ENCODE data around the gene SYNGR2.

SYNGR2 gene

DNA sequence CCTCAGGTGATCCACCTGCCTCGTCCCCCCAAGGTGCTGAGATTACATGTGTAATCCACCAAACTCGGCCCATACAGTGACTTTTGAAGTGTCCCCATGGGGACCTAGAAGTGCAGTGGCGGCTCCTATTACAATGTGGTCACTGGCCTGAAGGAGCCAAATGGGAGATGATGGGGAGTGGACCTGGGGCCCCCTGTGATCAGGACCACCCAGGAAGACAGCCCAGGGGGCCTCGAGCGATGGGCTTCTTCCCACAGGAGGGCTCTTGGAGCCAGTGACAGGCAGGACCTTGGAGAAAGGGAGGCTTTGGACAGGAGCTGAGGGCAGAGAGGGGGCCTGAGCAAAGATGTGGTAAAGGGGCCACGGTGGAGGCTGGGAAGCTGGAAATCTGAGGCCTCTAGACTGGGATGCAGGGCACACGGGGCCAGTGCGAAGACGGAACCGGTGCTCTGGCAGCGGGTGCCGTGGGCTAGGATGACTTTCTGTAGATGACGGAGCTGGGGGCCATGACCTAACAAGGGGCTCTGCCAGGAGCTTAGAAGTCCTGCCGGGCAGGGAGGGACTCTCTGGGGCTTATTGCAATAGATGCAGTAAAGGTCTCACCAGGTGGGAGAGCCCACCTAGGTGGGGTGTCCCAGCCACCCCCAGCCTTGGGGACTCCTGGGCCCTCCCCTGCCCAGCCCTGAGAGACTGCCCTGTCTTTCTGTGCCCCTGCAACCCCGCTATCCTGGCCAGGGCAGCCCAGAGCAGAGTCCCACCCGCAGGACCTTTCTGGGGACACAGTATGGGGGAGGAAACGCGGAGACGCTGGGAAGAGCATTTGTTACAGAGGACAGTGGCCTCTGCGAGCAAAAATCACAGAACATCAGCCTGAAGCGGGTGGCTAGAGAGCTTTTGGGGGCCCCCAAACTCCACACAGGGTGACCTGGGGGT lies 24.9 kb upstream of the SYNGR2 start:
- DNase-seq (ENCODE audit: low read depth): no peak

DNA sequence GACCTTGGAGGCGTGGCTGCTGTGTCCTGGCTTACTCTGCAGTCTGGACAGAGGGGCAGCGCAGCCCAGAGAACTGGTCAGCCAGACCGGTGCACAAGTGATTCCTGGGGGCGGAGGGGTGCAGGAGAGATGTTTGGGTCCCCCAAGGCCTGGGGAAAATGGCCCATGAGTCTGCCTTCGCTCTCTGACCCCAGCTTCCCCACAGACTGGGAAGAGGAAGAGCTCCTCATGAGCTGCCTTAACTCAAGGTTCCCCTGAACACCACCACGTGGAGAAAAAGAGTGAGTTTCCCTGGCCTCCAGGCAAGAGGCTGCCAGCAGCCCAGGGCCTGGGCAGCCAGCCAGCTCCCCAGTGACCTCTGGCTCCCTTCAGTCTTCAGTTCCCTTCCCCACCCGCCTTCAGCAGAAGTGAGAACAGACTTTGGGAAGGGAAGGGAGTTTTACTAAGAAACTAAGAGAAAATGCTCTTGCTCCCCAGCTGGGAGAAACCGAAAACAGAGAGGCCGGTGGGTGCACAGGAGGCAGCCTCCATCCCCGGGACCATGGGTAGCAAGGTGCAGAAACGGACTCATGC lies 24.1 kb upstream of the SYNGR2 start:
- DNase-seq (ENCODE audit: low read depth): peak; percentile 85

DNA sequence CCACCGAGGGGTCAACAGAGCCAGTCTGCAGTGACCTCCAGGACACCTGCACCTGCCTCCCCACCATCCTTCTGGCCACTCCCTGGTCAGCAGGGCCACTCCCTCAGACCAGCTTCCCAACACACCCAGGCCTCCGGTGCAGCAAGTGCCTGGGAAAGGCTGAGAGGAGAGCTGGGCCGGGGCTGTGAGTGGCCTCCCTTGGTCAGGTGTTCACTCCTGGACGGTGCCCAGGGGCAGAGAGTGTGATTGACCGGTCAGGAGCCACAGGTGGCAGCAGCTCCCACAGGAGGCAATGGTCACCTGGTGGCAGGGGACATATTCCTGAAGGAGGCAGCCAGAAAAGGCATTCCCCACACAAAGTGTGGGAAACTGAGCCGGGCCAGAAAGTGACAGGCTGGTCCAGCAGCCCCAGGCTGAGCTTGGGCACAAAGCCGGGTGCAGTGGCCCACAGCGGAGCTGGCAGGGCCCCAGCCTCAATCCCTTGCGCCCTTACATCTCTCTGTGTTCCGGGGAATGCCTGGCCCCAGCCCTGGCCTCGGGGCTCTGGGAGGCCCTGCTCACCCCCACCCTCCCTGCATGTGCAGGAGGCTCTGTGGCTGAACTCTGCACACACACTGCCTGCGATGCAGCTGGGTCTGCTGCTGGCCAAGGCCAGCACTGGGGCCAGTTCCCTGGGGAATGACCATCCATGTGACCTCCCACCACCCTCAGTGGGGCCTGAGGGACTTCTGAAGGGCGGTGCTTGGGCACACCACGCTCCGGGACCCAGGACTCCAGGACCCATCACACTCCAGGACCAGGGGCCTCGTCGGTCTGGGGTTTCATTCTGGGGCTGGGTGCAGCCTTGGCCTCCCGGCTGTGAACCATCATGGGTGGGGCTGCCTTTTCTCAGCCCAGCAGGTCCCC lies 23.4 kb upstream of the SYNGR2 start:
- no peak for DNase-seq (ENCODE audit: low read depth)

DNA sequence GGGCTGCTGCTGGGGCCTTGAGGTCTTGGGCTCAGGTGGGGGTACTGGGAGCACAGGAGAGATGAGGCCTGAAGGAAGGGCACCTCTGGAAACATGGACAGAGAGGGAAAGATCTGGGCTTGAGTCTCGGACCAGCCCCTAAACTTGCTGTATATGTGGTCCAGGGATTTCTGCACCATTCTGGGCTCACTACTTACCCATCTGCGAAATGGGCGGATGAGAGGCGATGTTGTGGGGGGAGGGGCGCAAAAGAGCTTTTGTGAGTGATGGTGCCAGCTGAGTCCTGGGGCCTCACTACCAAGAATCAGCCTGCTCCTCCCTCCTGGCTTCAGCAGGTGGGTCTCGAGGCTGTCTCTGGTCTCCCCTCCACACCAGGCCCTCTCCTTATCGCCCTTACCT lies 21.9 kb upstream of the SYNGR2 start:
- DNase-seq (ENCODE audit: low read depth): no peak

DNA sequence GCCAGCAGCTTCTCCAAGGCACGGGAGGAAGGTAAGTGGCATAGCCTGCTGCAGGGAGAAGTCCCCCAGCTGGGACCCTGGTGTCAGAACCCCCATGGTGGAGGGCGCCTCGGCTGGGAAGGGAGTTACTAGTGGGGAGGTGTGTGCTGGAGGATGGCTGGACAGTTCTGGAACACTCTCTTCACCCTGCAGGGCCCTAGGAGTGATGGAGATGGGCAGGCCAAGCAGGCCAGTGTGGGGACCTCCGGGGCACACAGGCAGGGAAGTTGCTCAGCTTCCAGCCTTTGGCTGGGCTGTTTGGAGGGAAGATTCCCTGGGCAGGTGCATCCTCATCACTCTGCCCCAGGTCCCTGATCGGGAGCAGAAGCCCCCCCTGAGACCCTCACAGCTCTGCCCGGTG lies 21.5 kb upstream of the SYNGR2 start:
- DNase-seq (ENCODE audit: low read depth): no peak

DNA sequence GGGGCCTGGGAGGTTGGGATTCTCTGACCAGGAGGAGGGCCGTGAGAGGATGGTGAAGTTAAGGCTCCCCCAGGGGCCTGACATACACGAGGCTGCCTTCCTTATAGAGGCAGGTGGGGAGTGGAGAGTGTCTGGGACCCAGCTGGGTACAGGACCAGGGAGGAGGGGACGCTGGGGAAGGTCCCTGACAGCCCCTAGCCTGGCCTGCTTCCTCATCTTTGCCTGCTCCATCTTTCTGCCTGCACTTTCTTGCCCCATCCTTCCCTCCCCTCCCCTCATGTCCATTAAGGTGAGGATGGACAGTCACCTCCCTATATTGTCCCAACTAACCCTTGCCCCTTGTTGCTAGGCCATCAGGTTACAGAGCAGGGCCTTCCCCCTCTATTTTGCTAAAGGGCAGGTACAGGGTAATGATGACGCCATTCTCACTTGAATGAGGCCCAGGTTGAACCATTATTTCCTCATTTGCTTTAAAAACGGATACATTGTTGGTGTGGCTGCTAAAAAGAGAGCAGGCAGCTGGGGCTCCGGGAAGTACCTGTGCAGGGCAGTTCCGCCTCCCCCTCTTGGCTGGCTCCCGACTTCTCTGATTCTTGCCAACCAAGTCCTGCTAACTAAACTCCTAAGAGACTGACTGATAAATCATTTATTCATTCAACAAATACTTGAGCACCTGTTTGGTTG lies 20.9 kb upstream of the SYNGR2 start:
- DNase-seq (ENCODE audit: low read depth): no peak

DNA sequence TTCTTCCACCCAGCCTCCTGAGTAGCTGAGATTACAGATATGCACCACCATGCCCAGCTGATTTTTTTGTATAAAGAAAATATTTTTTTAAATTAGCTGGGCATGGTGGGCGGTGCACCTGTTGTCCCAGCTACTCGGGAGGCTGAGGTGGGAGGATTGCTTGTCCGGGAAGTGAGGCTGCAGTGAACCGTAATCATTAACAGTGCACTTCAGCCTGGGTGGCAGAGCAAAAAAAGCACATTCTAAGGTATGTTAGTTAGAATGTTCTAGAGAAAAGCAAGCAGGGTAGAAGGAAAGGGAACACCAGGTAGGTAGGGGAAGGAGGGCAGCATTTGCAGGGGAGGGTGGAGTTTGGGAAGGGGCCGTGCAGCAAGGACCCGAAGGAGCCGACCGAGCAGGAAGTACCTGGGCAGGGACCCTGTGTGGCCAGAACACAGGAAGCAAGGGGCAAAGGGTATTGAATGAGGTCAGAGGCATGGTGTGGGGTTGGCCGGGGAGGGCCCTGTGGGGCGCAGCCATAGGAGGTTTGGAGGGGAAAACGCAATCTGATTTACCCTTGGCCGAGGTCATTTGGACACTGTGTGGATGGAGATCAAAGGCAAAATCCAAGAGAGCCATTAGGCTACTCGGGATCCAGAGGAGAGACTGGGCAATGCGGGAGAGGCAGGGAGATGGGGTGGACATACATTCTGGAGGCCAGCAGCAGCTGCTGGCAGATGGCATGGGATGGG lies 19.9 kb upstream of the SYNGR2 start:
- DNase-seq (ENCODE audit: low read depth): no peak

DNA sequence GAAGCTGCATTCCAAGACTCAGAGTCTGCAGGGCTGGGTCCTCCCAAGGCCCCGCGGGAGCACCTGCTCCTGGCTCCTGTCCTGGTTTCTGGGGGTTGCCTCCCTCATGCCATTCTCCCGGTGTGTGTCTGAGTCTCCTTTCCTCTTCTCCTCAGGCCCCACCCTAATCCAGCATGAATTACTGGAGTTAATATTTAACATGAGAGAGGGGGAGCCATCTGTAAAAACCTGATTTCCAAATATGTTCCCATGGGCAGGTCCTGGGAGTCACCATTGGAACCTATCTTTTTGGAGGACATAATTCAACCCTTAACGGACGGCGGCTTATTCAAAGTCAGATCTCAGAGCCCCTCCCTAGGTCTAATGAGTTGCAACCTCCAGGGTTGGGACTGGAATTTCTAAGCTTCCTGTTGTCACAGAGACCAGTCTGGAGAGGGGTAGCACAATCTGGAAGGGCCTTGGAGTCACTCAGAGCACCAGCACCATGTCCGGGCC lies 16.8 kb upstream of the SYNGR2 start:
- DNase-seq (ENCODE audit: low read depth): peak; percentile 68

DNA sequence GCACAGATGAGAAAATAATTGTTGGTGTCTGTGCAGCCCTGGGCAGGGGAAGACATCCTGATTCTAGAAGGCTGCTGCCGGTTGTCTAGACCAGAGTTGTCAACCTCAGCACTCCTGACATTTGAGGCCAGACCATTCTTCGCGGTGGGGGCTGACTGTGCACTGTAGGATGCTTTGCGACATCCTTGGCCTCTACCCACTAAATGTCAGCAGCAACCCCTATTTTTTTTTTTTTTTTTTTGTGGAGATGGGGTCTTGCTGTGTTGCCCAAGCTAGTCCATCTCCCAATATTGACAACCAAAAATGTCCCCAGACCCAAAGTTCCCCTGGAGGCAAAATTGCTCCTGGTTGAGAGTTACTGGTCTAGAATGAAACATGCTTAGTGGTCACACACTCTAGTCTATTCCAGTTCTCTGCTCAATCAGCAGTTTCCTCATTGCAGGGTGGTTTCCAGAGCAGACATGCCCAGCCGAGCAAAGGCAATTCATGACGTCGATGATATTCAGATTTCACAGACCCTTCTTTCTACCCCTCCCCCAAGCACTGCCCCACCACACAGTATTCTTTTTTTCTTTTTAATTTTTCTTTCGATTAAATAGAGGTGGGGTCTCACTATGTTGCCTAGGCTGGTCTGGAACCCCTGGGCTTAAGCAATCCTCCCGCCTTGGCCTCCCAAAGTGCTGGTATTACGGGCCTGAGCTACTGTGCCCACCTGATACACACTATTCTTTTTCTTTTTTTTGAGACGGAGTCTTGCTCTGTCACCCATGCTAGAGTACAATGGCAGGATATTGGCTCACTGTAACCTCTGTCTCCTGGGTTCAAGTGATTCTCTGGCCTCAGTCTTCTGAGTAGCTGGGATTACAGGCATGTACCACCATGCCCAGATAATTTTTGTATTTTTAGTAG lies 13.2 kb upstream of the SYNGR2 start:
- DNase-seq (ENCODE audit: low read depth): no peak

DNA sequence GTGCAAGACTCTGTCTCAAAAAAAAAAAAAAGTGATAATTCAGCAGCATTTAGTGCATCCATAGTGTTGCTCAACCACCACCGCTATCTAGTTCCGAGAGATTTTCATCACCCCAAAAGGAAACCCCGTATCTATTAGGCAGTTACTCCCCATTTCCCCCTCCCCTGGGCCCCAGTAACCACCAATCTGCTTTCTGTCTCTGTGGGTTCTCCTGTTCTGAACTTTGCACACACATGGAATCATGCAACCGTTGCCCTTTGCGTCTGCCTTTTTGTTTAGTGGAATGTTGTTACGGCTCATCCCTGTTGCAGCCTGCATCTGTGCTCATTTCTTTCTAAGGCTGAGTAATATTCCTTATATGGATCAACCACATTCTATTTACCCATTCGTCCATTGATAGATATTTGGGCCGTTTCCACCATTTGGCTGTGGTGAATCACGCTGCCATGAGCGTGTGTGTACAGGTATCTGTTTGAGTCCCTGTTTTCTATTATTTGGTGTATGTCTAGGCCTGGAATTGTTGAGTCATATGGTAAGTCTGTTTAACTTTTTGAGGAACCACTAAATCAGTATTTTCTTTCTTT lies 8.7 kb upstream of the SYNGR2 start:
- peak; percentile 50 for DNase-seq (ENCODE audit: low read depth)

DNA sequence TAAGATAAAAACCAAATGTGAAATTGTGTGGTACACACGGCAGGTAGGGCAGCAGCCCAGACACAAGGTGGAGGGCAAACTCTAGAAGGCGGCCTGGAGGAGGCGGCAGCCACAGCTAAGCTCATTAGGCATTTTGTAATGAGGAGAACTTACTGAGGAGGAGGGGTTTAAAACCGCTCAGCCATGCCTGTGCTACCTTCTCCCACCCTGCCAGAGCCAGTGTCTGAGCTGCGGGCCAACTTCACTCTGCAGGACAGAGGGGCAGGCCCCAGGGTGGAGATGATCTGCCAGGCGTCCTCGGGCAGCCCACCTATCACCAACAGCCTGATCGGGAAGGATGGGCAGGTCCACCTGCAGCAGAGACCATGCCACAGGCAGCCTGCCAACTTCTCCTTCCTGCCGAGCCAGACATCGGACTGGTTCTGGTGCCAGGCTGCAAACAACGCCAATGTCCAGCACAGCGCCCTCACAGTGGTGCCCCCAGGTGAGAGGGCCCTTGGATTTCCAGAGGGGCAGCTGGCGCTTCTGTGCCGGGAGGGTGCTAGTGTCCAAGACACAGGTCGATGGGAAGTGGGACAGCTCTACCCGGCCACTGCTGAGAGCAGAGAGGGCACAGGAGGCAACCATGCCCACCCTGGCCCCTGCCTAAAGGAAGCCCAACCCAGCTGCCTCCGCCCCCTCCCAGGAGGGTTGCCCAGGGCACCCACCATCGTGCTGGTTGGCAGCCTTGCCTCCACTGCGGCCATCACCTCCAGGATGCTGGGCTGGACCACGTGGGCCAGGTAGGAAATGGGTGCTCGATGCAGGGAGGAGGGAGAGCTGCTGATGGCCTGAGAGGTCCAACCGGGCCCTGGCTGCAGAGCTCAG lies 4.3 kb upstream of the SYNGR2 start:
- DNase-seq (ENCODE audit: low read depth): no peak

DNA sequence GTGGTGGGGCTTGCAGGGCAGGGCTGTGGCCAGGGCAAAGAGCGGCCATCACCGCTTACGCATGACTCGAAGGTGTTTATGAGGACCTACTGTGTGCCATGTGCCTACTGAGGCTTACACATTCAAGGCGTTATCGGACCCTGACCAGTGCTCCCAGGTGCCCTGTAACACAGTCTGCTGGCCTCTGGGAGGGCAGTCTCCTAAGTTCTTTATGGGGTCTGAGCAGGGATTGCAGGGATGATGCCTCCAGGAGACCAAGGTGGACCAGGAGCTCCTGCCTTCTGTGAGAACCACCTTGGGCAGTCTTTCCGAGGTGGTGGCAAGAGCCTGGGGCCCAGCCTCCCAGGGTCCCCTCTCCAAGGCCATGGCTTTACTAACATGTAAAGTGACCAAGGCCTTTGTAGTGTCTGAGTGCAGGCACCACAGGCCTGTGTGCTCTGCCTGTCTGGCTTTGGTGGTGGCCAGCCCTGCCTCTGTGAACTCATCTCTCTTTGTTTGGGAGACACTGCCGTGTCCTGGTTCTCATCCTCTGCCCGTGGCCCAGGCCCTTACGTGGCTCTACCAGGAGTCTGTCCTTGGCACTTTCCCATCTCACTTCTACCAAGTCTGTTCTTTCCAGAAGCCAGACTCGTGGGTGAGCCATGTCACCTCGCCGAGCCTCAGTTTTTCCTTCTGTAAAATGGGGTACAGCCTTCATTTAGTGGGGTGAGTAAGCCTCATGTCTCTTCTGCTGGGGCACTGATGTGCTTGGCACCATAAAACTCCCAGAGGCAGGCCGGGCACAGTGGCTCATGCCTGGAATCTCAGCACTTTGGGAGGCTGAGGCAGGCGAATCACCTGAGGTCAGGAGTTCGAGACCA lies 3.4 kb upstream of the SYNGR2 start:
- DNase-seq (ENCODE audit: low read depth): no peak

DNA sequence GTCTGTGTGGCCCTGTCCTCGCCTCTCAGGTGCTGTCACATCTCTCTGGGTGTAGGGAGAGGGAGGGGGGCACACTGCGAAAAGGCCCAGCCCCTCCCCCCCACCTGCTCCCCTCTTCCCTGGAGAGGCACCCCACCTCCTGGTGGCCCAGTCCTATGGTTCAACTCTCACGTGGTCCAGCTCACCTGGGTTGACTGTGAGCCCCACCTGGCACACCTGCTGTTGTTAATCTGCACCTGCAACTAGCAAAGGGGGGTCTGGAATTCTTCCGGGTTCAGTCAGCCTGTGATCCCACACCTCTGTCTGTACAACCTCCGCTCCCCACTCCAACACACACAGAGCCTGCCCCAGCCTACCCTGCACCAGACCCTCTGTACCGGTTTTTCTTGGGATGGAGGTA lies 2.0 kb upstream of the SYNGR2 start:
- no peak for DNase-seq (ENCODE audit: low read depth)

DNA sequence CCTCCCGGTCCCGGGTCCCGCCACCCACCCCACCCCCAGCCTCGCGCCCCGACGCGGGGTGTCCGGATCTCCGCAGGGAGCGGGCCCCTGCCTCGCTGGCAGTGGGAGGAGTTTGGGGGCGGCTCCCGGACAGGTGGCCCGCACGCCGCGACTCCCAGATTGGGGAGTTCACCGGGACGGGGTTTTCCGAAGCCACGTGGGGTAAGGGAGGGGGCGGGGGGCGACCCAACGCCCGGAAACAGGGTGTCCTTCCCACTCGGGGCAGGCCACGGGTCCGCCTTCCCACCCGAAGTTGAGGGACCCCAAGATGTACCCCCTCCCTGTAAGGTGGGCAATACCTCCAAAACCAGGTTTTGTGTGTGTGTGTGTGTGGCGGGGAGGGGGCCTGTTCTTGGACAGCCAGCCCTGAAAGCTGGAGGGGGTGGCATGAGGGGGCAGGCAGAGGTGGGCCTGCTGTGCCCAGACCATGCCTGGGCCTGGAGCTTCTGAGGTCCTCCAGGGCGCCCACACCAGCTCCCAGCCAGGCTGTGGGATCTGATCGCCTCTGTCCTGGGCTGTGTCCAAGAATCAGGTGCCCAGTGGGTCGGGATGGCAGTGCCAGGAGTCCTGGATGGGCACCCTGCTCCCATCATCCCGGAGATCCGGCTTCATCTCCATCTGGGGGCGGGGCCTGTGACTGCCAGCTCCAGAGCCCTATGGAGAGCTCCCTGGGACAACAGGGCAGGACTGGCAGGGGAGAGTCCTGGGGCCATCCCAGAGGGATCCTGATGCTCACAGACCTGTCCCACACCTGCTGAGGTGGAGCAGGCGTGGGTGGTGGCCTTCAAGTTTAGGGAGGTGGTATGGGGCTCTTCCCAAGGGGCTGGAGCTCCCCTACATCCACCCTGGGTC lies 767 bp downstream of the SYNGR2 start:
- DNase-seq (ENCODE audit: low read depth): peak; percentile 71

DNA sequence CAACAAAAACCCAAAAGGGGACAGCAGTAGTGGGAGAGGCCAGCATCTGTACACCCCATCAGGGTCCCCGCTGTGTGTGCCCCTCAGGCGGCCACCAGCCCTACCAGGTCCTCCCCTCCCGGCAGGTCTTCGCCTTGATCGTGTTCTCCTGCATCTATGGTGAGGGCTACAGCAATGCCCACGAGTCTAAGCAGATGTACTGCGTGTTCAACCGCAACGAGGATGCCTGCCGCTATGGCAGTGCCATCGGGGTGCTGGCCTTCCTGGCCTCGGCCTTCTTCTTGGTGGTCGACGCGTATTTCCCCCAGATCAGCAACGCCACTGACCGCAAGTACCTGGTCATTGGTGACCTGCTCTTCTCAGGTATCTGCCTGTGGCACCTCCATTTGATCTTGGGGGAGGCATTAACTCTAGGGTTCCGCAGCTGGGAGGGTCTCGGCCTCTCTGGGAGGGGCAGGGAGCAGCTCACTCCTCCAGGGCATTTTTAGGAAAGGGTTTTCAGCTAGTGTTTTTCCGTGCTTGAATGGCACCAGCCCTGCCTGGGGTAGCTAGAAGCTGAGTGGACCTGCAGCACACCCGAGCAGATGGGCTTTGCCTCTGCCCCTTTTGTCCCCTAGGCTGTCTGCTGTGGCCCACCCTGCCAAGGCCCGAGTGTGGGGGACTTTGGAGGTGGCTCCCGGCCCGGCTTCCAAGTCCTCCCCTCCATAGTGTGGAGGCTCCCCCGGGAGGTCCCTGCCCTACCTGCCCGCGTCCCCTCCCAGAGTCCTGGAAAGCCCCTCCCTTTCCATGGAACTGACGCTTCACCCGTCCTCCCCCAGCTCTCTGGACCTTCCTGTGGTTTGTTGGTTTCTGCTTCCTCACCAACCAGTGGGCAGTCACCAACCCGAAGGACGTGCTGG lies 2.6 kb downstream of the SYNGR2 start:
- DNase-seq (ENCODE audit: low read depth): no peak

Measured in EH (cell line).